SW480 (cell line): Measurements from ENCODE around the gene RPS6KA2.

Experiments
- DNase-seq: peaks from one replicate; pipeline ENCODE4 v3.0.0-alpha.2; 2016; ENCODE audit warnings: low spot score

RPS6KA2 gene

GRCh38 chr6:166419286-166419685 is 207.8 kb downstream of the RPS6KA2 start:
- peak; percentile 79 for DNase-seq

GRCh38 chr6:166418691-166419143 is 208.3 kb downstream of the RPS6KA2 start:
- no peak for DNase-seq

GRCh38 chr6:166417285-166417691 is 209.8 kb downstream of the RPS6KA2 start:
- no peak for DNase-seq

- DNase-seq: no peak
These were observed 211.2 kb downstream of the RPS6KA2 start for GRCh38 chr6:166415833-166416347.

- DNase-seq: no peak
These were observed 211.7 kb downstream of the RPS6KA2 start for GRCh38 chr6:166415306-166415705.

GRCh38 chr6:166413491-166413951 is 213.5 kb downstream of the RPS6KA2 start:
- DNase-seq: no peak

- no peak for DNase-seq
These were observed 214.1 kb downstream of the RPS6KA2 start for GRCh38 chr6:166412911-166413384.

- DNase-seq: no peak
These were observed 214.7 kb downstream of the RPS6KA2 start for GRCh38 chr6:166412156-166412910.

- no peak for DNase-seq
These were observed 215.3 kb downstream of the RPS6KA2 start for GRCh38 chr6:166411721-166412151.

- DNase-seq: no peak
These were observed 215.8 kb downstream of the RPS6KA2 start for GRCh38 chr6:166411271-166411670.

GRCh38 chr6:166410426-166410935 is 216.6 kb downstream of the RPS6KA2 start:
- DNase-seq: no peak

- DNase-seq: no peak
These were observed 217.9 kb downstream of the RPS6KA2 start for GRCh38 chr6:166408936-166409755.

- no peak for DNase-seq
These were observed 220.9 kb downstream of the RPS6KA2 start for GRCh38 chr6:166406197-166406596.

- DNase-seq: no peak
These were observed 221.7 kb downstream of the RPS6KA2 start for GRCh38 chr6:166405386-166405785.

- DNase-seq: no peak
These were observed 224.3 kb downstream of the RPS6KA2 start for GRCh38 chr6:166402582-166403277.

- DNase-seq: peak; percentile 61
These were observed 226.3 kb downstream of the RPS6KA2 start for GRCh38 chr6:166400649-166401250.

- no peak for DNase-seq
These were observed 226.9 kb downstream of the RPS6KA2 start for GRCh38 chr6:166400181-166400580.

- no peak for DNase-seq
These were observed 228.7 kb downstream of the RPS6KA2 start for GRCh38 chr6:166398348-166398747.

GRCh38 chr6:166397849-166398248 is 229.2 kb downstream of the RPS6KA2 start:
- DNase-seq: no peak

- no peak for DNase-seq
These were observed 231.3 kb downstream of the RPS6KA2 start for GRCh38 chr6:166395778-166396177.

- DNase-seq: no peak
These were observed 231.7 kb downstream of the RPS6KA2 start for GRCh38 chr6:166395351-166395750.
